ENCODE results near the gene CLDN7. TPM values are rescaled to one million over a fixed set of nuclear protein-coding genes. Genes with fewer than 3 reads are reported as not detected.
A peak's percentile ranks its signal among the peaks of the same experiment; 100 is the strongest.

CLDN7 gene
- total RNA-seq, 4 donors from 2014 or later = 7.7 to 14.5 (median 11.0) TPM

DNA sequence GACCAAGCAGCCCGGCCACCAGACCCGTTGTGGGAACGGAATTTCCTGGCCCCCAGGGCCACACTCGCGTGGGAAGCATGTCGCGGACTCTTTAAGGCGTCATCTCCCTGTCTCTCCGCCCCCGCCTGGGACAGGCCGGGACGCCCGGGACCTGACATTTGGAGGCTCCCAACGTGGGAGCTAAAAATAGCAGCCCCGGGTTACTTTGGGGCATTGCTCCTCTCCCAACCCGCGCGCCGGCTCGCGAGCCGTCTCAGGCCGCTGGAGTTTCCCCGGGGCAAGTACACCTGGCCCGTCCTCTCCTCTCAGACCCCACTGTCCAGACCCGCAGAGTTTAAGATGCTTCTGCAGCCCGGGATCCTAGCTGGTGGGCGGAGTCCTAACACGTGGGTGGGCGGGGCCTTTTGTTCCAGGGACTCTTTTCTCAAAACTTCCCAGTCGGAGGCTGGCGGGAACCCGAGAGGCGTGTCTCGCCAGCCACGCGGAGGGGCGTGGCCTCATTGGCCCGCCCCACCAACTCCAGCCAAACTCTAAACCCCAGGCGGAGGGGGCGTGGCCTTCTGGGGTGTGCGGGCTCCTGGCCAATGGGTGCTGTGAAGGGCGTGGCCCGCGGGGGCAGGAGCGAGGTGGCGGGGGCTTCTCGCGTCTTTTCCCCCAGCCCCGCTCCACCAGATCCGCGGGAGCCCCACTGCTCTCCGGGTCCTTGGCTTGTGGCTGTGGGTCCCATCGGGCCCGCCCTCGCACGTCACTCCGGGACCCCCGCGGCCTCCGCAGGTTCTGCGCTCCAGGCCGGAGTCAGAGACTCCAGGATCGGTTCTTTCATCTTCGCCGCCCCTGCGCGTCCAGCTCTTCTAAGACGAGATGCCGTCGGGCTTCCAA, 19.0 kb upstream of the CLDN7 start, which contains the start of gene SLC2A4:
Gene SLC2A4 (plus strand): TSS at position 645 of the 879 bp plus-strand sequence. CDS start 217 bp downstream, at position 862.
- H3K27ac ChIP-seq = peak within 1 kb of the TSS; percentile 73
- no peaks in the 10 kb centered on the region for H3K9me3 ChIP-seq
- H3K4me3 ChIP-seq = peak within 1 kb of the TSS; percentile 53
- no peaks in the 10 kb centered on the region for H3K36me3 ChIP-seq
- peaks cover 3% of the 10 kb centered on the region for H3K27me3 ChIP-seq
- WGBS = 0% methylated on average over 32 of the region's 71 CpGs
- DNase-seq (ENCODE audit: low spot score in 2 of 2) = peak; percentile 95
- no peak for TF ChIP-seq POLR2AphosphoS5 (IDR thresholded peaks at IDR 0.05)
- no peak for TF ChIP-seq EP300 (IDR thresholded peaks at IDR 0.05)
- no peak for TF ChIP-seq POLR2A (IDR thresholded peaks at IDR 0.05)
- no peak for TF ChIP-seq CTCF (IDR thresholded peaks at IDR 0.05)
- peaks cover 34% of the 10 kb centered on the region for H3K4me1 ChIP-seq

GRCh38 chr17:7280519-7281073, 18.3 kb upstream of the CLDN7 start:
- DNase-seq (ENCODE audit: low spot score in 2 of 2) = peak; percentile 87 to 93
- Histone ChIP-seq H3K36me3 (no peaks in the 10 kb centered on the region), H3K9me3 (no peaks in the 10 kb centered on the region), H3K27me3 (peaks cover 3% of the 10 kb centered on the region), H3K4me3 (peak overlapping the region; percentile 53), H3K27ac (peak overlapping the region; percentile 73), H3K4me1 (peaks cover 34% of the 10 kb centered on the region)
- 3% methylated on average over 10 of the region's 29 CpGs for WGBS
- TF ChIP-seq CTCF (IDR thresholded peaks at IDR 0.05) (peak; percentile 85 to 95), EP300 (IDR thresholded peaks at IDR 0.05) (no peak), POLR2AphosphoS5 (IDR thresholded peaks at IDR 0.05) (no peak), POLR2A (IDR thresholded peaks at IDR 0.05) (no peak)

- 83% methylated on average over 8 of the region's 8 CpGs for WGBS
- no peak for DNase-seq (ENCODE audit: low spot score in 2 of 2)
- H3K27ac ChIP-seq = no peak overlapping the region
- H3K9me3 ChIP-seq = no peaks in the 10 kb centered on the region
- no peak for TF ChIP-seq EP300 (IDR thresholded peaks at IDR 0.05)
- TF ChIP-seq POLR2AphosphoS5 (IDR thresholded peaks at IDR 0.05) = no peak
- no peak for TF ChIP-seq POLR2A (IDR thresholded peaks at IDR 0.05)
- no peak for TF ChIP-seq CTCF (IDR thresholded peaks at IDR 0.05)
- no peaks in the 10 kb centered on the region for H3K36me3 ChIP-seq
- H3K4me3 ChIP-seq = no peak overlapping the region
- H3K4me1 ChIP-seq = peaks cover 34% of the 10 kb centered on the region
- peaks cover 3% of the 10 kb centered on the region for H3K27me3 ChIP-seq
These were observed 17.2 kb upstream of the CLDN7 start for GRCh38 chr17:7279448-7279847.

GRCh38 chr17:7266784-7267183, 4.5 kb upstream of the CLDN7 start:
- Histone ChIP-seq H3K9me3 (no peaks in the 10 kb centered on the region), H3K27me3 (peaks cover 24% of the 10 kb centered on the region), H3K4me3 (no peak overlapping the region), H3K27ac (no peak overlapping the region), H3K36me3 (no peaks in the 10 kb centered on the region), H3K4me1 (peaks cover 19% of the 10 kb centered on the region)
- TF ChIP-seq POLR2A (IDR thresholded peaks at IDR 0.05) = no peak
- no peak for TF ChIP-seq CTCF (IDR thresholded peaks at IDR 0.05)
- no peak for TF ChIP-seq POLR2AphosphoS5 (IDR thresholded peaks at IDR 0.05)
- no peak for TF ChIP-seq EP300 (IDR thresholded peaks at IDR 0.05)
- no peak for DNase-seq (ENCODE audit: low spot score in 2 of 2)
- 72% methylated on average over 1 of the region's 1 CpG for WGBS

- Histone ChIP-seq H3K27me3 (peaks cover 37% of the 10 kb centered on the region), H3K9me3 (no peaks in the 10 kb centered on the region), H3K4me1 (peaks cover 46% of the 10 kb centered on the region), H3K36me3 (peaks cover 9% of the 10 kb centered on the region), H3K27ac (no peak overlapping the region), H3K4me3 (peak overlapping the region; percentile 52)
- TF ChIP-seq POLR2A (IDR thresholded peaks at IDR 0.05) = no peak
- TF ChIP-seq POLR2AphosphoS5 (IDR thresholded peaks at IDR 0.05) = no peak
- no peak for TF ChIP-seq EP300 (IDR thresholded peaks at IDR 0.05)
- no peak for TF ChIP-seq CTCF (IDR thresholded peaks at IDR 0.05)
- DNase-seq (ENCODE audit: low spot score in 2 of 2) = no peak
- 59% methylated on average over 4 of the region's 4 CpGs for WGBS
These were observed 1.5 kb upstream of the CLDN7 start for GRCh38 chr17:7263801-7264078.
